Measurements from ENCODE around the gene ARHGAP42. TPM values are rescaled to one million over a fixed set of nuclear protein-coding genes. Genes with fewer than 3 reads are reported as not detected.
"Not testable (repeated sequence)": the region's sequence is repeated elsewhere in the genome, so short reads cannot be mapped to it uniquely, and the experiment has no call there.

The ARHGAP42 gene, protein sequence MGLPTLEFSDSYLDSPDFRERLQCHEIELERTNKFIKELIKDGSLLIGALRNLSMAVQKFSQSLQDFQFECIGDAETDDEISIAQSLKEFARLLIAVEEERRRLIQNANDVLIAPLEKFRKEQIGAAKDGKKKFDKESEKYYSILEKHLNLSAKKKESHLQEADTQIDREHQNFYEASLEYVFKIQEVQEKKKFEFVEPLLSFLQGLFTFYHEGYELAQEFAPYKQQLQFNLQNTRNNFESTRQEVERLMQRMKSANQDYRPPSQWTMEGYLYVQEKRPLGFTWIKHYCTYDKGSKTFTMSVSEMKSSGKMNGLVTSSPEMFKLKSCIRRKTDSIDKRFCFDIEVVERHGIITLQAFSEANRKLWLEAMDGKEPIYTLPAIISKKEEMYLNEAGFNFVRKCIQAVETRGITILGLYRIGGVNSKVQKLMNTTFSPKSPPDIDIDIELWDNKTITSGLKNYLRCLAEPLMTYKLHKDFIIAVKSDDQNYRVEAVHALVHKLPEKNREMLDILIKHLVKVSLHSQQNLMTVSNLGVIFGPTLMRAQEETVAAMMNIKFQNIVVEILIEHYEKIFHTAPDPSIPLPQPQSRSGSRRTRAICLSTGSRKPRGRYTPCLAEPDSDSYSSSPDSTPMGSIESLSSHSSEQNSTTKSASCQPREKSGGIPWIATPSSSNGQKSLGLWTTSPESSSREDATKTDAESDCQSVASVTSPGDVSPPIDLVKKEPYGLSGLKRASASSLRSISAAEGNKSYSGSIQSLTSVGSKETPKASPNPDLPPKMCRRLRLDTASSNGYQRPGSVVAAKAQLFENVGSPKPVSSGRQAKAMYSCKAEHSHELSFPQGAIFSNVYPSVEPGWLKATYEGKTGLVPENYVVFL
- under 1 TPM; 0.50 to 0.92 TPM for total RNA-seq

DNA sequence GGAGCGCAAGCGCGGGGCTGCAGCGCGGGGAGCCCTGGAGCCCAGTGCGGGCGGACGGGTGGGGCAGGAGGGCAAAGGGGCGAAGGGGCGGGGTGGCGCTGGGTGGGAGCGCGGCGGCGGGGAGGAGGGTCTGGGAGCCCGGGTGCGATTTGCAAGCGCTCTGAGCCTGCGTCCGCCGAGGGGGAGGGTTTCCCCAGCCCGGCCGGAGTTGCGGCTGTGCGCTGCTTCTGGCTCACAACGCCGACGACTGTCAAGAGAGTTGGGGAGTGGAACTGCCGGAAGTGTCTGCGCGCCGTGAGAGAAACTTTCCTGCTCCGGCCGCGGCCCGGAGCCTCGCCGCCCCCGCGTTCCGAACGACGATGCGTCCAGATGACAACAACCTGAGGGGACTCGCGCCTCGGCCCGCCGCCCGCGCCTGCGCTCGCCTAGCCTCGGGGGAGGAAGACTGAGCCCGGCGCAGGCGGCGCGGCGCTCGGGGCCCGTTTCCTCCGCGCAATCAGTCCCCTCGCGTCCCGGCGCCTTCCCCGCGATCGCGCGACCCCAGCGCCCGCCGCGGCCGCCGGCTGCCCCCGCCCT lies at the start of gene ARHGAP42:
TSS of gene ARHGAP42 (plus strand) at position 235 of the 576 bp plus-strand sequence. CDS start 391 bp downstream, outside the sequence.
- ATAC-seq = peak; percentile 83
- H3K36me3 Mint-ChIP-seq (ENCODE audit: low read depth) = no peaks in the 10 kb centered on the region
- POLR2A ChIA-PET = interaction anchor here (0.7 kb wide), 1 partner anchor 245 kb away, joined by 3 read pairs; no protein-coding TSS in a partner anchor
- no peaks in the 10 kb centered on the region for H3K9me3 Mint-ChIP-seq (ENCODE audit: insufficient read depth)
- H3K4me1 Mint-ChIP-seq (ENCODE audit: low read depth) = peaks cover 29% of the 10 kb centered on the region
- no peak within 1 kb of the TSS for H3K27ac Mint-ChIP-seq
- peaks cover 24% of the 10 kb centered on the region for H3K27me3 Mint-ChIP-seq (ENCODE audit: low read depth)
- CTCF ChIA-PET = interaction anchor here (1.0 kb wide), 2 partner anchors 12 to 19 kb away, joined by 3 to 5 read pairs; no protein-coding TSS in a partner anchor
- peak within 1 kb of the TSS; percentile 82 for H3K4me3 Mint-ChIP-seq
- peak; percentile 59 for DNase-seq

DNA sequence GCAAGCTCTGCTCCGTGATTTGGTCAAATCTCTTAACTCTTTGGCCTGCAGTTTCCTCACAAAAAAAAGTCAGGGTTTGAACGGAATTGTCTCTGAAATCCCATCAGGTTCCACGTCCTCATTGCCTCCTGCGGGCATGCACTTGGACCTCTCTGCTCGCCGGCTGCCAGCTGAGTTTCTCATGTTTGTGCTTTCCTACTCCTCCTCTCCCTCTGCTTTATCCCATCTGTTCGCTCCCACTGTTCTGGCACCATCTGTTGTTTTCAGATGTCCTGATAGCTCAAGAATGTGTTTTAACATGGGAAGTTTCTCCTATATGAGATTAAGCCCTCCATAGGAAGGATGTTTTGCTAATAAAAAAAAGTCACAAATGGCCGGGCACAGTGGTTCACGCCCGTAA lies 49.4 kb upstream of the ARHGAP42 start:
- CTCF ChIA-PET = no interaction called here
- no peak overlapping the region for H3K4me3 Mint-ChIP-seq
- H3K9me3 Mint-ChIP-seq (ENCODE audit: insufficient read depth) = no peaks in the 10 kb centered on the region
- POLR2A ChIA-PET = no interaction called here
- DNase-seq (no peak), ATAC-seq (no peak)
- H3K36me3 Mint-ChIP-seq (ENCODE audit: low read depth) = no peaks in the 10 kb centered on the region
- H3K27ac Mint-ChIP-seq = no peak overlapping the region
- no peaks in the 10 kb centered on the region for H3K27me3 Mint-ChIP-seq (ENCODE audit: low read depth)
- H3K4me1 Mint-ChIP-seq (ENCODE audit: low read depth) = no peaks in the 10 kb centered on the region

DNA sequence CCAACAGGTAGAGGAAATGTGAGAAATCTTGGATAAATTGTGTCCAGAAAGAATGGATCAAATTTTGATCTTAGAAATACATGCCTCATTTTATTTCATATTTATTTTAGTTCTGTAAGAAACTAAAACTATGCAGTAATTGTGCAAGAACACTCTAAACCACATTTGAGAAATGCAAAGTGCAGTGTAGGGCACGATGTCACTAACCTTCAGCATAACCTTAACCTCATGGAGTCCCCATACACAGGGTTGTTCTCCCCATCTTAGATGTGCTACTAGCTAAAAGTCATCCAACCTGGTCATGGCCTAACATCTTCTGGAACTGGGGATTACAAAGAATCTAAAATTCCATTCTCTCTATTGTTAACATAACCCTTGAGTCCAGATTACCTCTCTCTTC lies 48.4 kb upstream of the ARHGAP42 start:
- ChIA-PET CTCF (no interaction called here), POLR2A (no interaction called here)
- H3K9me3 Mint-ChIP-seq (ENCODE audit: insufficient read depth) = no peaks in the 10 kb centered on the region
- no peak overlapping the region for H3K4me3 Mint-ChIP-seq
- DNase-seq (no peak), ATAC-seq (no peak)
- H3K27ac Mint-ChIP-seq = no peak overlapping the region
- H3K36me3 Mint-ChIP-seq (ENCODE audit: low read depth) = no peaks in the 10 kb centered on the region
- no peaks in the 10 kb centered on the region for H3K4me1 Mint-ChIP-seq (ENCODE audit: low read depth)
- no peaks in the 10 kb centered on the region for H3K27me3 Mint-ChIP-seq (ENCODE audit: low read depth)

DNA sequence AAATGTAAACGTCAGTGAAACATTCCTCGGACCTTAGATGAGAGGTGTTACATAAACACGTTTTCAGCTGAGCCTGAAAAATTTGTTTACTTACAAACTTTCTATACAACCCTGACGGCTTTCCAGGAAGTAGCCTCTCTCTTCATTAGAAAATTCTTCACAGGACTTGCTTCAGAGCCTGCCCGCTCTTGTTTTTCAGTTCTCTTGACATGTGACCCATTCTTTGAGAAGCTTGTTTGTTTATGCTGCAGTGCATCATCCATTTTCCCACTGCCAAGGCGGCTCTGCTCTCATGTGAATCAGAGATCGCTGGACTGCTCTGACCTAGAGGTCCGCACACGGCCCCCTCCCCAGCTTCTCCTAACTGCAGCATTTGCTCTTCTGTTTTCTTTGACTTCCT lies 47.9 kb upstream of the ARHGAP42 start:
- CTCF ChIA-PET = no interaction called here
- no peak overlapping the region for H3K4me3 Mint-ChIP-seq
- H3K36me3 Mint-ChIP-seq (ENCODE audit: low read depth) = no peaks in the 10 kb centered on the region
- POLR2A ChIA-PET = no interaction called here
- H3K27ac Mint-ChIP-seq = no peak overlapping the region
- DNase-seq (no peak), ATAC-seq (no peak)
- no peaks in the 10 kb centered on the region for H3K4me1 Mint-ChIP-seq (ENCODE audit: low read depth)
- H3K9me3 Mint-ChIP-seq (ENCODE audit: insufficient read depth) = no peaks in the 10 kb centered on the region
- H3K27me3 Mint-ChIP-seq (ENCODE audit: low read depth) = no peaks in the 10 kb centered on the region

DNA sequence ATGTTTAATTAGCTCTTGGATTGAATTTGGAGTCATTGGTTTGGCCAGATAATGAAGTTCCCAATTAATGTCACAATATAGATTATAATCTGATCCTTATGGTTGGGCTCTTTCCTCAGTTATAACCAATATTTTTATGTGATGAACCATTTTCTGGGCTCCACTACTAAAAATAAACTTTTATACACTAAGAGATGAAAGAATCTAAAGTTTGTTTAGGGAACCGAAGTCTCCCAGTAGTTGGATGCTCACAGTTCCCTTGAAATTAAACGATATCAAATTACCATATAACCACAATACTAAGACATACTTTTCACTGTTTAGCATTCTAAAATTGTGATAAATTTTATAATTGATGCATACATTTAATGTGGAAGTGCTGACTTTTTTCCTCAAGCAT lies 47.0 kb upstream of the ARHGAP42 start:
- no peak for ATAC-seq
- Mint-ChIP-seq H3K4me1 (ENCODE audit: low read depth) (no peaks in the 10 kb centered on the region), H3K9me3 (ENCODE audit: insufficient read depth) (peaks cover 3% of the 10 kb centered on the region), H3K4me3 (no peak overlapping the region), H3K27me3 (ENCODE audit: low read depth) (no peaks in the 10 kb centered on the region), H3K36me3 (ENCODE audit: low read depth) (no peaks in the 10 kb centered on the region), H3K27ac (no peak overlapping the region)
- POLR2A ChIA-PET = no interaction called here
- CTCF ChIA-PET = no interaction called here
- no peak for DNase-seq

DNA sequence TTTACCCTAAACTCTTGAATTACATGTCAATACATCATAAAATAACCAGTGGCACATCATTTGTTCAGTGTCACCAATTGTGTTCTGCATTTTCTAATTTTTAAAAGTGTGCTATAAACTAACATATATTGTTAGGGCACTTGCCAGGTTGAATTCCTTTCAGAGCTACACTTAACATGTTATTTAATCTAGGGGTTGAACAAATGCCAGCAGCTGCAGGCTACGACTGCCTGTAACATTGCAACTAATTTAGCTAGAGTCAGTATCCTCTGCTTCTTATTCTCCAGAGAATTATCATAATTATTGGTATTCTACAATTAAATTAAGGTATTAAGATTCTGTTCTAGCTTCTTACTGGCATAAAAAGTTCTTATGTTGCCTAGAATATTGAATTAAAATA lies 46.4 kb upstream of the ARHGAP42 start:
- ATAC-seq (no peak), DNase-seq (no peak)
- no peak overlapping the region for H3K4me3 Mint-ChIP-seq
- no peaks in the 10 kb centered on the region for H3K27me3 Mint-ChIP-seq (ENCODE audit: low read depth)
- POLR2A ChIA-PET = no interaction called here
- H3K9me3 Mint-ChIP-seq (ENCODE audit: insufficient read depth) = peaks cover 3% of the 10 kb centered on the region
- H3K4me1 Mint-ChIP-seq (ENCODE audit: low read depth) = no peaks in the 10 kb centered on the region
- CTCF ChIA-PET = no interaction called here
- H3K27ac Mint-ChIP-seq = no peak overlapping the region
- H3K36me3 Mint-ChIP-seq (ENCODE audit: low read depth) = no peaks in the 10 kb centered on the region

DNA sequence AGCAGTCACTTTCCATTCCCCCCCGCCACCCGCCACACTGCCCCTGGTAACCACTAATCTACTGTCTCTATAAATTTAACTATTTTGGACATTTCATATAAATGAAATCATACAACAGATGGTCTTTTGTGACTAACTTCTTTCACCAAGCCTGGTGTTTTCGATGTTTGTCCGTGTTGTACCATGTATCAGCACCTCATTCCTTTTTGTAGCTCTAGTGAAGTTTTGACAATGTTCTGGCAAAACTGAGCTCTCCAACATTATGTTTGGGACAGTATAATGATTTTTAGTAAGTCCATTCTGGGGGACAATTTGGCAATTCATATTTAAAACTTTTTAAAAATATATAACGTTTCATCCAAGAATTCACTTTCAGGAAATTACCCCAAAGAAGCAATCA lies 45.6 kb upstream of the ARHGAP42 start:
- Mint-ChIP-seq H3K27ac (no peak overlapping the region), H3K27me3 (ENCODE audit: low read depth) (no peaks in the 10 kb centered on the region), H3K9me3 (ENCODE audit: insufficient read depth) (peaks cover 3% of the 10 kb centered on the region), H3K4me3 (no peak overlapping the region), H3K4me1 (ENCODE audit: low read depth) (no peaks in the 10 kb centered on the region), H3K36me3 (ENCODE audit: low read depth) (no peaks in the 10 kb centered on the region)
- ATAC-seq (no peak), DNase-seq (no peak)
- CTCF ChIA-PET = no interaction called here
- POLR2A ChIA-PET = no interaction called here

DNA sequence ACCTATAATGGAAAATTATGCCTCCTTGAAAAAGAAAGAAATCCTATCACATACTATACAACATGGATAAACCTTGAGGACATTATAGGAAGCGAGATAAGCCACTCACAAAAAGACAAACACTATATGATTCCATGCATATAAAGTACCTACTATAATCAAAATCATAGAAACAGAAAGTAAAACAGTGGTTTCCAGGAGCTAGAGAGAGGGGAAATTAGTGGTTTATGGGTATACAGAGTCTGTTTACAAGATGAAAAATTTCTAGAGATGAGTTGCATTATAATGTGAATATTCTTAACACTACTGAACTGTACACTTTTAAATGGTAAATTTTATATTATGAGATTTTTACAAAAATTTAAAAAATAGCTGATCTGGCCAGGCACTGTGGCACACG lies 40.5 kb upstream of the ARHGAP42 start:
- ChIA-PET CTCF (no interaction called here), POLR2A (no interaction called here)
- Mint-ChIP-seq H3K27me3 (ENCODE audit: low read depth) (no peaks in the 10 kb centered on the region), H3K9me3 (ENCODE audit: insufficient read depth) (peaks cover 13% of the 10 kb centered on the region), H3K4me1 (ENCODE audit: low read depth) (no peaks in the 10 kb centered on the region), H3K4me3 (no peak overlapping the region), H3K27ac (no peak overlapping the region), H3K36me3 (ENCODE audit: low read depth) (no peaks in the 10 kb centered on the region)
- no peak for DNase-seq
- ATAC-seq = no peak

DNA sequence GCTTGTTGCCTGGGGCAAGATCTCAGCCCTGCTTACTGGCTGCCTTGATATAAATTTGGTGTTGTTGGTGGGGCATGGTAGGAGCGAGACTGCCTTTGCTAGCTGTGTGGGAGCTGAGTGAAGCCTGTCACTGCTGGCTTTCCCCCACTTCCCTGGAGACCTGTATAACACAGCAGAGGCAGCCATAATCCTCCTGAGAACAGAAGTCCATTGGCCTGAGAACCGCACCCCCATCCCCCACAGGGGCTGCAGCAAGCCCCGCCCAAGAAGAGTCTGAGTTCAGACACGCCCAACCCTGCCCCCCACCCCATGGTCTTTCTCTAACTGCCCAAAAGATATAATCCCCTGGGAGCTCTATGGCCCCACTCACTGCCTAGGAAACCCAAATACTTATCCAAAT lies 39.2 kb upstream of the ARHGAP42 start:
- DNase-seq (no peak), ATAC-seq (no peak)
- Mint-ChIP-seq H3K9me3 (ENCODE audit: insufficient read depth) (peaks cover 13% of the 10 kb centered on the region), H3K27me3 (ENCODE audit: low read depth) (no peaks in the 10 kb centered on the region), H3K36me3 (ENCODE audit: low read depth) (no peaks in the 10 kb centered on the region), H3K4me3 (no peak overlapping the region), H3K4me1 (ENCODE audit: low read depth) (no peaks in the 10 kb centered on the region), H3K27ac (no peak overlapping the region)
- ChIA-PET CTCF (no interaction called here), POLR2A (no interaction called here)

DNA sequence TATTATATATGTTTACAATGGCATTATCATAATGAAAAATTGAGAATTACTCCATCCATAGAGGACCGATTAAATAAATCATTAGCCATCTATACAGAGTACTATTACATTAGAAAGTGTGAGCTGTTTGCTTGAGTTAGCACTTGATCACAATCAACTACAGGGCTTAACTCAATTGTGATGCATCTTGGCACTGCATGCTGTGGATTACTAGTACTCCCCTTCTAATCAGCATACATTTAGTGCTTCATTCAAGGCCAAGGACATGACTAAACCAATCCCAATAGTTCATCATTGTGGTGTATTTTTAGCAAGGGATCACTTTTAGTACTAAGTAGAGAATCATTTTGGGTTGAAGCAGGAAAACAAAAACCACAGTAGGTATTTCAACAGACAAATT lies 23.5 kb upstream of the ARHGAP42 start:
- Mint-ChIP-seq H3K36me3 (ENCODE audit: low read depth) (no peaks in the 10 kb centered on the region), H3K4me1 (ENCODE audit: low read depth) (no peaks in the 10 kb centered on the region), H3K4me3 (no peak overlapping the region), H3K27ac (no peak overlapping the region), H3K9me3 (ENCODE audit: insufficient read depth) (no peaks in the 10 kb centered on the region), H3K27me3 (ENCODE audit: low read depth) (no peaks in the 10 kb centered on the region)
- DNase-seq = no peak
- ChIA-PET POLR2A (no interaction called here), CTCF (no interaction called here)
- ATAC-seq = no peak

DNA sequence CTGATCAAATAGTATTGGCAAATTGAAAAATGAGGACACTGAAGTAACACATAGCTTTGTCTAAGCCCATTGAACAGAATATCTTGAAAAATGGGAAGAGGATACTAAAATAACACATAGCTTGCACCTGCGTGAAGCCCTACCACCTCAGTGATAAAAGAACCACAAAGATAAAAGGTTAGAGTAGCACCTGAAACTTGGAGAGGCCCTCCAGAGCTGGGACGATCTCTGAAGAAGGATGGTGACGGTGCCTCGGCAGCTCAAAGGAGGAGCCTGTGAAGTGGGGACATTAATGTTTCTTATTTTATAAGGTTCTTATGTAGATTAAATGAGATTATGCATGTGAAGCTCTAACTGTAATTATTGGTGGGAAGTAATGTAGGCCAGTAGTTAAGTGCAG lies 23.1 kb upstream of the ARHGAP42 start:
- no peak for DNase-seq
- ChIA-PET POLR2A (no interaction called here), CTCF (no interaction called here)
- Mint-ChIP-seq H3K27ac (no peak overlapping the region), H3K36me3 (ENCODE audit: low read depth) (no peaks in the 10 kb centered on the region), H3K9me3 (ENCODE audit: insufficient read depth) (no peaks in the 10 kb centered on the region), H3K27me3 (ENCODE audit: low read depth) (no peaks in the 10 kb centered on the region), H3K4me1 (ENCODE audit: low read depth) (no peaks in the 10 kb centered on the region), H3K4me3 (no peak overlapping the region)
- no peak for ATAC-seq

DNA sequence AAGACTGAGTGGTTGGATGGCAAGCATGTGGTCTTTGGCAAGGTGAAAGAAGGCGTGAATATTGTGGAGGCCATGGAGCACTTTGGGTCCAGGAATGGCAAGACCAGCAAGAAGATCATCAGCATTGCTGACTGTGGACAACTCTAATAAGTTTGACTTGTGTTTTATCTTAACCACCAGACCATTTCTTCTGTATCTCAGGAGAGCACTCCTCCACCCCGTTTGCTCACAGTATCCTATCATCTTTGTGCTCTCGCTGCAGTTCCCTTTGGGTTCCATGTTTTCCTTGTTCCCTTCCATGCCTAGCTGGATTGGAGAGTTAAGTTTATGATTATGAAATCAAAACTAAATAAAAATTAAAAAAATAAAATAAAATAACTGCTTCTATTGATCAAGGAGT lies 20.3 kb upstream of the ARHGAP42 start:
- H3K4me3 Mint-ChIP-seq; H3K4me1 Mint-ChIP-seq (ENCODE audit: low read depth); CTCF ChIA-PET; H3K36me3 Mint-ChIP-seq (ENCODE audit: low read depth); H3K9me3 Mint-ChIP-seq (ENCODE audit: insufficient read depth); H3K27me3 Mint-ChIP-seq (ENCODE audit: low read depth); POLR2A ChIA-PET; ATAC-seq; DNase-seq; H3K27ac Mint-ChIP-seq: not testable (repeated sequence)

Measured in activated CD8-positive, alpha-beta T cell treated with anti-CD3 and anti-CD28 coated beads, Interleukin-2, amount 10 ng/mL, durations not matched to agents 7 days and 5 days (primary cell).